ENCODE results near the gene TMEM270. TPM values are rescaled to one million over a fixed set of nuclear protein-coding genes. Genes with fewer than 3 reads are reported as not detected.
A peak's percentile ranks its signal among the peaks of the same experiment; 100 is the strongest.

Gene TMEM270
- total RNA-seq, 1 donor from 2014 or later, result not detected

DNA sequence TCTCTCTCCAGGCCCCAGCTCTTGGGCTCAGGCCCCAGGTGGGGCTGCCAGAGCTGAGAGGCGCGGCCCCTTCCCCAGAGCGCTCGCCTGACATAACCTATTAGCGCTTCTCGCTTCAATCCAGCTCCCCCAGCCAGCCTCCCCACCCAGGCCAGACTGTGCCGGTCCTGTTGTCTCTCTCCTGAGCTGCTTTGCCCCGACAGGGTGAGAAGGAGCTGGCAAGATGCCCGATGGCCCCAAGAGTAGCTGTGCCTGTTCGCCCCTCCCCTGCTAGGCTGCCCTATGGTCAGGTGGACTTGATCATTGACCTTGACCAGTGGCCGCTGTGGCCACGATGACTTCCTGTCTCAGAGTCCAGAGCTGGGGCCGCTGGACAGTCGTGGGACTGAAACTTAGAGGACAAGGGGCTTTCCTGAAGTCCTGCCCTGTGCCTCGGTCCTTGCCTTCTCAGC lies 9.1 kb downstream of the TMEM270 start:
- Histone ChIP-seq H3K36me3 (no peaks in the 10 kb centered on the region), H3K27me3 (no peaks in the 10 kb centered on the region), H3K27ac (peak overlapping the region; percentile 58), H3K4me1 (peaks cover 31% of the 10 kb centered on the region), H3K9me3 (no peaks in the 10 kb centered on the region), H3K4me3 (no peak overlapping the region)
- intact Hi-C loops (cut with DNase I), result no loop called here
- ATAC-seq, result no peak
- DNase-seq, result no peak
- no peak for TF ChIP-seq CTCF (IDR thresholded peaks at IDR 0.05)

- DNase-seq (no peak), ATAC-seq (peak; percentile 16)
- peak overlapping the region; percentile 36 for H3K27ac ChIP-seq
- no peaks in the 10 kb centered on the region for H3K9me3 ChIP-seq
- TF ChIP-seq CTCF (IDR thresholded peaks at IDR 0.05), result no peak
- H3K27me3 ChIP-seq, result no peaks in the 10 kb centered on the region
- no peak overlapping the region for H3K4me3 ChIP-seq
- H3K4me1 ChIP-seq, result peaks cover 31% of the 10 kb centered on the region
- H3K36me3 ChIP-seq, result no peaks in the 10 kb centered on the region
- intact Hi-C loops (cut with DNase I), result no loop called here
Measured at GRCh38 chr7:73871163-73872011, 10.4 kb downstream of the TMEM270 start.

DNA sequence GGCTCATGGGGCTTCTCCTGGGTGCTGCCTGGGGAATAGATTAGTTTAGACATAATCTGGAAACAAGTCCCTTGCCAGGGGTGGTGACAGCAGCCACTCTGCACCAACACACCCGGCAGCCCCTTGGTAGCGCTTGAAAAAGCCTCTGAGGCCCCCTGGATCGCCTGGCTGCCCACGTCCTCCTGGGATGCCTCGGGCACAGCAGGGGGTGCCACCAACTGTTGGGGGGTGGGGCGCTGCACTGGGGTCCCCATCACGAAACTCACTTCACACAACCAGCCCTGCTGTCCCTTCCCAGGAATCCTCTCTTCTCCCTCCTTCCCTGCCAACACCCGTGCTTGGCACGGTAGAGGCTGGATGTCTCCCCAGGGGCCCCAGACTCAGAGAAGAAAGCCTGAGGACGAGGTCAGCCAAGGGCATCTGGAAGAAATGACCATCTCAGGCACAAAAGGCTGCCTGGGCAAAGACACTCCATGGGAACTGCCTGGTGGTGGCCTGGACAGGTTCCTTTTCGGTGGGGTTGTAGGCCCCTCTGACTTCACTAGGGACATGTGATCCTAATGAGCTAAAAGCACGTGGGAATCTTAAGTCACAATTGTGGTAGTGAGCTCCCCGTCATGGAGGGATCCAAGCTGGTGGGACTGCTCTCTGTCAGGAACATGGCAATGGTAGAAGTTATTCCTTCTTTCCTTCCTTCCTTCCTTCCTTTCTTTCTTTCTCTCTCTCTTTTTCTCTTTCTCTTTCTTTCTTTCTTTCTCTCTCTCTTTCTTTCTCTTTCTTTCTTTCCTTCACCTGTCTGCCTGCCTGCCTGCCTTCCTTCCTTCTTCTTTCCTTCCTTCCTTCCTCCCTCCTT lies 11.3 kb downstream of the TMEM270 start:
- DNase-seq (no peak), ATAC-seq (no peak)
- H3K4me1 ChIP-seq, result peaks cover 31% of the 10 kb centered on the region
- no peaks in the 10 kb centered on the region for H3K27me3 ChIP-seq
- no peak overlapping the region for H3K4me3 ChIP-seq
- intact Hi-C loops (cut with DNase I), result no loop called here
- H3K27ac ChIP-seq, result peak overlapping the region; percentile 36
- no peak for TF ChIP-seq CTCF (IDR thresholded peaks at IDR 0.05)
- no peaks in the 10 kb centered on the region for H3K9me3 ChIP-seq
- no peaks in the 10 kb centered on the region for H3K36me3 ChIP-seq

- Histone ChIP-seq H3K4me3 (no peak overlapping the region), H3K9me3 (no peaks in the 10 kb centered on the region), H3K4me1 (peaks cover 29% of the 10 kb centered on the region), H3K27me3 (no peaks in the 10 kb centered on the region), H3K36me3 (no peaks in the 10 kb centered on the region), H3K27ac (no peak overlapping the region)
- no peak for TF ChIP-seq CTCF (IDR thresholded peaks at IDR 0.05)
- intact Hi-C loops (cut with DNase I), result no loop called here
- ATAC-seq, result no peak
- no peak for DNase-seq
Measured at GRCh38 chr7:73876361-73876760, 15.4 kb downstream of the TMEM270 start.

- no peaks in the 10 kb centered on the region for H3K27me3 ChIP-seq
- no peaks in the 10 kb centered on the region for H3K36me3 ChIP-seq
- no peak overlapping the region for H3K27ac ChIP-seq
- H3K9me3 ChIP-seq, result no peaks in the 10 kb centered on the region
- H3K4me3 ChIP-seq, result no peak overlapping the region
- no peak for ATAC-seq
- intact Hi-C loops (cut with DNase I), result no loop called here
- DNase-seq, result no peak
- TF ChIP-seq CTCF (IDR thresholded peaks at IDR 0.05), result no peak
- peaks cover 26% of the 10 kb centered on the region for H3K4me1 ChIP-seq
Measured at GRCh38 chr7:73876973-73877372, 16.0 kb downstream of the TMEM270 start.
